A549 (cell line): ENCODE results near the gene OR6B3.

ENCODE experiments used
- CBX8 ChIP-seq: fragments of 200-600 bp; sonication (generic); IDR thresholded peaks from 2 replicates; pipeline ENCODE4 v1.6.1; 2016
- CEBPB ChIP-seq, 2 experiments: fragments of >200 bp in 1 of 2; sonication (Bioruptor Twin) in 1 of 2; formaldehyde crosslinking in 1 of 2; IDR thresholded peaks; 2 replicates each; pipeline ENCODE4 v1.6.1; 2012 to 2016
- CHD2 ChIP-seq: fragments of 150-350 bp; IDR thresholded peaks from 2 replicates; pipeline ENCODE4 v1.6.1; 2014; ENCODE audit warnings: low read length; ENCODE audit not compliant: partially characterized antibody
- CTCF ChIP-seq: fragments of >200 bp; sonication (Bioruptor Twin); formaldehyde crosslinking; IDR thresholded peaks from 3 replicates; pipeline ENCODE4 v1.5.1; 2016
- FOSB ChIP-seq: fragments of 250-450 bp; sonication (Bioruptor Pico); IDR thresholded peaks from 2 replicates; pipeline ENCODE4 v1.5.0; 2020; ENCODE audit warnings: mild to moderate bottlenecking, moderate library complexity
- HDAC2 ChIP-seq: fragments of 200-600 bp; sonication (generic); IDR thresholded peaks from 2 replicates; pipeline ENCODE4 v1.6.1; 2016
- MAX ChIP-seq: IDR thresholded peaks from 2 replicates; pipeline ENCODE4 v1.6.1; 2012
- NR3C1 ChIP-seq: fragments of >200 bp; sonication (Bioruptor Twin); formaldehyde crosslinking; IDR thresholded peaks from 3 replicates; pipeline ENCODE4 v1.6.1; 2017
- POLR2A ChIP-seq: IDR thresholded peaks from 2 replicates; pipeline ENCODE4 v1.6.1; 2012; ENCODE audit warnings: mild to moderate bottlenecking, low read length
- REST ChIP-seq: fragments of 200-600 bp; sonication (generic); IDR thresholded peaks from 2 replicates; pipeline ENCODE4 v1.6.1; 2016; ENCODE audit warnings: antibody characterized with exemption, mild to moderate bottlenecking, moderate library complexity
- ZSCAN20 ChIP-seq: fragments of 250-450 bp; sonication (Bioruptor Pico); IDR thresholded peaks from 2 replicates; pipeline ENCODE4 v1.8.0; 2022; ENCODE audit warnings: mild to moderate bottlenecking, moderate library complexity

- TF ChIP-seq REST (no peak), POLR2A (no peak), HDAC2 (no peak), CHD2 (no peak), CTCF (no peak), MAX (no peak), ZSCAN20 (CRISPR knock-in tag) (no peak), CBX8 (no peak), CEBPB (IDR thresholded peaks at IDR 0.05) (no peak), FOSB (CRISPR knock-in tag) (no peak), NR3C1 (no peak)
These were observed 24.1 kb upstream of the OR6B3 start for GRCh38 chr2:240077442-240077841.
